Endothelial cell of umbilical vein (primary cell): ENCODE measurements around the gene SGSM2. TPM values are rescaled to one million over a fixed set of nuclear protein-coding genes. Genes with fewer than 3 reads are reported as not detected.

Experiments used
- BruUV-seq: library from RNA; stranded (reverse); fragments of 400-500 nt; replicated peaks from 2 replicates; lab custom pipeline; 2021; lab: Mats Ljungman, UMichigan
- CTCF ChIA-PET: fragments of 300-600, 350-600 bp; sonication (Branson Sonifier 250); formaldehyde crosslinking; loops from one replicate; lab custom pipeline; 2021; ENCODE audit warnings: antibody characterized with exemption, inconsistent platforms; lab: Charles Lee
- POLR2A ChIA-PET: fragments of 300-600, 350-600 bp; sonication (Branson Sonifier 250); formaldehyde crosslinking; loops from one replicate; lab custom pipeline; 2021; ENCODE audit warnings: antibody characterized with exemption, inconsistent platforms; lab: Charles Lee
- DNase-seq: peaks from one replicate; pipeline ENCODE4 v3.0.0-alpha.2; 2011; ENCODE audit warnings: low read depth, low spot score
- FAIRE-seq: peaks from 2 replicates; lab custom pipeline; 2011; peaks lifted over from hg19 to GRCh38; lab: Jason Lieb, UNC
- H2AFZ ChIP-seq: 2 replicates; pipeline ENCODE4 v1.6.0; 2012; ENCODE audit warnings: low read depth, low read length, control low read depth, inconsistent platforms
- H3K27ac ChIP-seq: 2 replicates; pipeline ENCODE4 v1.5.1; 2011; ENCODE audit warnings: low read depth, mild to moderate bottlenecking, control low read depth, low read length, moderate library complexity; ENCODE audit not compliant: insufficient read depth
- H3K27me3 ChIP-seq, 2 experiments: 2 replicates each; pipeline versions ENCODE4 v1.6.0 to v1.6.1; 2011; ENCODE audit warnings: low read length in 2 of 2, mixed read lengths in 1 of 2; ENCODE audit not compliant: control insufficient read depth in 2 of 2, insufficient read depth in 2 of 2
- H3K36me3 ChIP-seq, 2 experiments: 2 replicates in 1 of 2; 3 replicates in 1 of 2; pipeline ENCODE4 v1.5.1; 2011; ENCODE audit warnings: low read length in 2 of 2, mild to moderate bottlenecking in 1 of 2, moderate library complexity in 1 of 2; ENCODE audit not compliant: control insufficient read depth in 2 of 2, insufficient read depth in 2 of 2; ENCODE audit errors: extremely low read depth in 1 of 2
- H3K4me1 ChIP-seq: 3 replicates; pipeline ENCODE4 v1.5.1; 2011; ENCODE audit warnings: mild to moderate bottlenecking, low read length; ENCODE audit not compliant: control insufficient read depth, insufficient read depth; ENCODE audit errors: extremely low read depth
- H3K4me2 ChIP-seq: 2 replicates; pipeline ENCODE4 v1.6.1; 2011; ENCODE audit warnings: low read length, control low read depth, mixed read lengths; ENCODE audit not compliant: insufficient read depth
- H3K4me3 ChIP-seq, 3 experiments: fragments of 200-600 bp in 1 of 3; sonication (generic), shearing (Covaris generic) in 1 of 3; replicated peaks in 1 of 3; 2 replicates each; pipeline ENCODE4 v1.5.1; 2011 to 2016; ENCODE audit warnings: control low read depth in 3 of 3, low read length in 3 of 3, mild to moderate bottlenecking in 2 of 3, inconsistent platforms in 1 of 3, low read depth in 1 of 3, moderate library complexity in 1 of 3; ENCODE audit not compliant: insufficient read depth in 1 of 3
- H3K79me2 ChIP-seq: 2 replicates; pipeline ENCODE4 v1.6.0; 2012; ENCODE audit warnings: low read length, inconsistent platforms; ENCODE audit not compliant: control insufficient read depth, insufficient read depth
- H3K9ac ChIP-seq: replicated peaks from 2 replicates; pipeline ENCODE3; 2011; ENCODE audit warnings: low read length, control low read depth; ENCODE audit not compliant: insufficient read depth; ENCODE audit errors: extremely low read depth
- H3K9me1 ChIP-seq: replicated peaks from 3 replicates; pipeline ENCODE4 v1.6.0; 2011; ENCODE audit warnings: mild to moderate bottlenecking, low read length; ENCODE audit not compliant: control insufficient read depth, insufficient read depth; ENCODE audit errors: extremely low read depth
- H3K9me3 ChIP-seq: replicated peaks from 2 replicates; pipeline ENCODE4 v1.5.1; 2012; ENCODE audit warnings: low read length, inconsistent platforms; ENCODE audit not compliant: control insufficient read depth, insufficient read depth
- H4K20me1 ChIP-seq: replicated peaks from 2 replicates; pipeline ENCODE3; 2011; ENCODE audit warnings: mild to moderate bottlenecking, low read length; ENCODE audit not compliant: control insufficient read depth, insufficient read depth; ENCODE audit errors: extremely low read depth
- EZH2 ChIP-seq: IDR thresholded peaks from 2 replicates; pipeline ENCODE4 v1.6.1; 2012; ENCODE audit warnings: borderline replicate concordance, low read depth, mild to moderate bottlenecking, moderate library complexity, low read length, inconsistent platforms; ENCODE audit not compliant: severe bottlenecking
- FOS ChIP-seq: IDR thresholded peaks from 2 replicates; pipeline ENCODE4 v1.6.1; 2011; ENCODE audit warnings: mild to moderate bottlenecking, low read length, moderate library complexity, borderline replicate concordance; ENCODE audit not compliant: insufficient read depth
- GATA2 ChIP-seq: IDR thresholded peaks from 2 replicates; pipeline ENCODE4 v1.7.0; 2011; ENCODE audit warnings: low read depth, mild to moderate bottlenecking, moderate library complexity, mixed read lengths, low read length; ENCODE audit not compliant: insufficient read length, insufficient read depth
- JUN ChIP-seq: IDR thresholded peaks from 2 replicates; pipeline ENCODE4 v1.6.1; 2011; ENCODE audit warnings: borderline replicate concordance, low read depth; ENCODE audit not compliant: insufficient read length, insufficient read depth
- MYC ChIP-seq: IDR thresholded peaks from one replicate; pipeline ENCODE4 v1.6.1; 2011; ENCODE audit warnings: mild to moderate bottlenecking, low read depth, low read length
- POLR2A ChIP-seq: IDR thresholded peaks from 2 replicates; pipeline ENCODE4 v1.6.1; 2012; ENCODE audit warnings: low read depth, mild to moderate bottlenecking, control low read depth, low read length
- POLR2AphosphoS5 ChIP-seq: IDR thresholded peaks from 2 replicates; pipeline ENCODE4 v1.6.1; 2012; ENCODE audit warnings: low read depth, mild to moderate bottlenecking, control low read depth, low read length, moderate library complexity; ENCODE audit not compliant: insufficient read depth
- dilution Hi-C: fragments of 300-500 bp; cut with MboI; formaldehyde crosslinking; loops from one replicate; pipeline ENCODE4 v1.15.0; 2019; ENCODE audit warnings: low sequenced_read_pairs; ENCODE audit not compliant: extremely low pct_ligation_motif_present
- intact Hi-C: fragments of 100-400 bp; cut with micrococcal nuclease; formaldehyde crosslinking; loops from one replicate; pipeline ENCODE4 v1.10.0; 2022
- polyA plus RNA-seq, 4 experiments: library from polyadenylated mRNA; depleted of rRNA in 3 of 4; stranded (reverse) in 3 of 4; unstranded in 1 of 4; fragments of >200 nt; gene quantifications; 2 replicates each; pipeline versions ENCODE4 v1.2.1 to v1.2.3, GENCODE V29; 2011 to 2012; ENCODE audit warnings: missing spikeins in 1 of 4
- total RNA-seq: library from RNA; stranded (reverse); gene quantifications from 2 replicates; pipeline ENCODE4 v1.2.3, GENCODE V29; 2021
- TF ChIP-seq, protein P1 (sequence below): IDR thresholded peaks from 2 replicates; pipeline ENCODE4 v1.6.1; 2011; ENCODE audit not compliant: insufficient read depth, insufficient read length
- TF ChIP-seq, protein P2 (sequence below), 2 donors: IDR thresholded peaks; 1 replicate in 1 of 2; 2 replicates in 1 of 2; pipeline ENCODE4 v1.5.1; 2011; ENCODE audit warnings: low read length in 2 of 2, mild to moderate bottlenecking in 2 of 2, moderate library complexity in 2 of 2, control low read depth in 1 of 2, inconsistent platforms in 1 of 2, low read depth in 1 of 2; ENCODE audit not compliant: insufficient read depth in 1 of 2; ENCODE audit errors: extremely low read depth in 1 of 2

SGSM2 gene
- total and polyA plus RNA-seq, 2 donors (not counting 3 experiments of a cell fraction or from before 2014, with no cell fraction given), result 61.6 to 94.5 TPM

DNA sequence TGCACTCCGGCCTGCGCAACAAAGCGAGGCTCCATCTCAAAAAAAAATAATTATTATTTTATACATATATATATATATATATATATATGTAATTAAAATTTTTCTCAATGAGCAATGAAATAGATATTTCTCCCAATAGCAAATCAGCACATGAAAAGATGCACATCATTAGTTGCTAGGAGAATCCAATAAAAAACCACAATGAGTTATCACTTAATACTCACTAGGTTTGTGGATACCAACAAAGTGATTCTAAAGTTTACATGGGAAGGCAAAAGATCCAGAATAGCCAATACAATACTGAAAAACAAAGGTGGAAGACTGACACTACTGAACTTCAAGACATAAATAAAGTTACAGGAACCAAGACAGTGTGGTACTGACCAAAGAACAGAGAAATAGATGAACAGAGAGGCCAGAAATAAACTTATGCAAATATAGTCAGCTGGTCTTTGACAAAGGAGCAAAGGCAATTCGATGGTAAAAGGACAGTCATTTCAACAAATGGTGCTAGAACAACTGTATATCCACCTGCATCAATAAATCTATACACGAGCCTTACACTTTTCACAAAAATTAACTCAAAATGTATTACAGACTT, 47.3 kb upstream of the SGSM2 start:
- Histone ChIP-seq H3K4me2 (no peak overlapping the region), H3K27me3 (no peaks in the 10 kb centered on the region), H2AFZ (no peak overlapping the region), H3K4me3 (no peak overlapping the region), H3K9me3 (no peaks in the 10 kb centered on the region), H3K79me2 (peaks cover 2% of the 10 kb centered on the region), H3K9me1 (no peaks in the 10 kb centered on the region), H4K20me1 (no peaks in the 10 kb centered on the region), H3K36me3 (peaks cover 17 to 25% of the 10 kb centered on the region in 2 experiments), H3K9ac (no peak overlapping the region), H3K4me1 (no peaks in the 10 kb centered on the region), H3K27ac (no peak overlapping the region)
- FAIRE-seq (no peak), DNase-seq (no peak)
- CTCF ChIA-PET, result no interaction called here
- intact Hi-C loops (no loop called here), dilution Hi-C loops (no loop called here)
- no peak for TF ChIP-seq POLR2AphosphoS5
- TF ChIP-seq JUN, result no peak
- TF ChIP-seq, protein P1, sequence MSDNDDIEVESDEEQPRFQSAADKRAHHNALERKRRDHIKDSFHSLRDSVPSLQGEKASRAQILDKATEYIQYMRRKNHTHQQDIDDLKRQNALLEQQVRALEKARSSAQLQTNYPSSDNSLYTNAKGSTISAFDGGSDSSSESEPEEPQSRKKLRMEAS, result no peak
- no peak for TF ChIP-seq GATA2
- TF ChIP-seq EZH2, result no peak
- no peak for TF ChIP-seq POLR2A
- TF ChIP-seq, protein P2, sequence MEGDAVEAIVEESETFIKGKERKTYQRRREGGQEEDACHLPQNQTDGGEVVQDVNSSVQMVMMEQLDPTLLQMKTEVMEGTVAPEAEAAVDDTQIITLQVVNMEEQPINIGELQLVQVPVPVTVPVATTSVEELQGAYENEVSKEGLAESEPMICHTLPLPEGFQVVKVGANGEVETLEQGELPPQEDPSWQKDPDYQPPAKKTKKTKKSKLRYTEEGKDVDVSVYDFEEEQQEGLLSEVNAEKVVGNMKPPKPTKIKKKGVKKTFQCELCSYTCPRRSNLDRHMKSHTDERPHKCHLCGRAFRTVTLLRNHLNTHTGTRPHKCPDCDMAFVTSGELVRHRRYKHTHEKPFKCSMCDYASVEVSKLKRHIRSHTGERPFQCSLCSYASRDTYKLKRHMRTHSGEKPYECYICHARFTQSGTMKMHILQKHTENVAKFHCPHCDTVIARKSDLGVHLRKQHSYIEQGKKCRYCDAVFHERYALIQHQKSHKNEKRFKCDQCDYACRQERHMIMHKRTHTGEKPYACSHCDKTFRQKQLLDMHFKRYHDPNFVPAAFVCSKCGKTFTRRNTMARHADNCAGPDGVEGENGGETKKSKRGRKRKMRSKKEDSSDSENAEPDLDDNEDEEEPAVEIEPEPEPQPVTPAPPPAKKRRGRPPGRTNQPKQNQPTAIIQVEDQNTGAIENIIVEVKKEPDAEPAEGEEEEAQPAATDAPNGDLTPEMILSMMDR (IDR thresholded peaks at IDR 0.05; ENCODE audit: extremely low read depth in 1 of 2, insufficient read depth in 1 of 2, low read depth in 1 of 2, low read length in 2 of 2), result no peak
- TF ChIP-seq MYC, result no peak
- no peak for TF ChIP-seq FOS
- POLR2A ChIA-PET, result no interaction called here
- BruUV-seq, result no TSS peak
